ENCODE data around the gene TXNDC8.

The TXNDC8 gene

GRCh38 chr9:110276781-110277180, 60.9 kb downstream of the TXNDC8 start:
- no peak for DNase-seq

- no peak for DNase-seq
These were observed 67.3 kb downstream of the TXNDC8 start for GRCh38 chr9:110270211-110270995.

GRCh38 chr9:110266795-110267194, 70.9 kb downstream of the TXNDC8 start:
- DNase-seq = no peak

- no peak for DNase-seq
These were observed 76.0 kb downstream of the TXNDC8 start for GRCh38 chr9:110261632-110262031.

- no peak for DNase-seq
These were observed 76.8 kb downstream of the TXNDC8 start for GRCh38 chr9:110260911-110261310.

GRCh38 chr9:110259566-110259965, 78.1 kb downstream of the TXNDC8 start:
- no peak for DNase-seq

- DNase-seq = no peak
These were observed 79.0 kb downstream of the TXNDC8 start for GRCh38 chr9:110258690-110259091.

GRCh38 chr9:110257956-110258355, 79.7 kb downstream of the TXNDC8 start:
- DNase-seq = no peak

GRCh38 chr9:110257097-110257841, 80.4 kb downstream of the TXNDC8 start:
- peak; percentile 32 to 46 for DNase-seq

GRCh38 chr9:110256380-110257096, 81.1 kb downstream of the TXNDC8 start, which contains the start of gene TXN:
Gene TXN, minus strand, starts transcription at chr9:110256507. Its CDS starts 72 bp downstream, at chr9:110256435.
- DNase-seq = peak; percentile 71 to 77

GRCh38 chr9:110255463-110256379, 81.9 kb downstream of the TXNDC8 start:
- DNase-seq = peak in 1 of 2 experiments; percentile 15

GRCh38 chr9:110255034-110255462, 82.6 kb downstream of the TXNDC8 start:
- no peak for DNase-seq

GRCh38 chr9:110254500-110254899, 83.2 kb downstream of the TXNDC8 start:
- DNase-seq = no peak

Data from Kasumi-1 (cell line).